ENCODE measurements around the gene DLG5. TPM values are rescaled to one million over a fixed set of nuclear protein-coding genes. Genes with fewer than 3 reads are reported as not detected.

The DLG5 gene
- total and polyA plus RNA-seq, 8 donors, result 11.3 to 19.4 (median 13.5) TPM

- Histone ChIP-seq H3K27ac (no peak overlapping the region), H3K4me3 (no peak overlapping the region), H3K4me1 (no peaks in the 10 kb centered on the region), H3K9me3 (no peaks in the 10 kb centered on the region), H3K36me3 (peaks cover 0 to 37% (median 0%) of the 10 kb centered on the region in 3 donors), H3K27me3 (no peaks in the 10 kb centered on the region)
- WGBS, 2 donors, result 91 to 95% methylated on average over 12 of the region's 12 CpGs
- intact Hi-C loops (cut with DNase I), result no loop called here
- ATAC-seq (no peak), DNase-seq (no peak), FAIRE-seq (no peak)
- TF ChIP-seq CTCF (IDR thresholded peaks at IDR 0.05), result no peak
Measured at GRCh38 chr10:77792155-77792554, 134.4 kb downstream of the DLG5 start.

GRCh38 chr10:77791506-77791905, 135.0 kb downstream of the DLG5 start:
- Histone ChIP-seq H3K4me3 (no peak overlapping the region), H3K9me3 (no peaks in the 10 kb centered on the region), H3K4me1 (no peaks in the 10 kb centered on the region), H3K27me3 (no peaks in the 10 kb centered on the region), H3K27ac (no peak overlapping the region), H3K36me3 (peaks cover 0 to 34% (median 0%) of the 10 kb centered on the region in 3 donors)
- DNase-seq (no peak), FAIRE-seq (no peak), ATAC-seq (no peak)
- 77 to 89% methylated on average over 7 of the region's 7 CpGs for WGBS, 2 donors
- TF ChIP-seq CTCF (IDR thresholded peaks at IDR 0.05), result no peak
- intact Hi-C loops (cut with DNase I), result no loop called here

GRCh38 chr10:77789861-77790260, 136.7 kb downstream of the DLG5 start:
- intact Hi-C loops (cut with DNase I), result no loop called here
- no peak for ATAC-seq
- no peaks in the 10 kb centered on the region for H3K4me1 ChIP-seq
- no peaks in the 10 kb centered on the region for H3K27me3 ChIP-seq
- WGBS, 2 donors, result 98% methylated on average over 7 of the region's 7 CpGs
- peaks cover 0 to 18% (median 0%) of the 10 kb centered on the region in 3 donors for H3K36me3 ChIP-seq
- no peaks in the 10 kb centered on the region for H3K9me3 ChIP-seq
- FAIRE-seq, result no peak
- no peak for DNase-seq
- H3K27ac ChIP-seq, result no peak overlapping the region
- no peak overlapping the region for H3K4me3 ChIP-seq
- no peak for TF ChIP-seq CTCF (IDR thresholded peaks at IDR 0.05)

GRCh38 chr10:77789016-77789415, 137.5 kb downstream of the DLG5 start:
- H3K4me3 ChIP-seq, result no peak overlapping the region
- H3K27me3 ChIP-seq, result no peaks in the 10 kb centered on the region
- intact Hi-C loops (cut with DNase I), result no loop called here
- DNase-seq (no peak), ATAC-seq (no peak), FAIRE-seq (no peak)
- H3K4me1 ChIP-seq, result no peaks in the 10 kb centered on the region
- no peaks in the 10 kb centered on the region for H3K9me3 ChIP-seq
- H3K27ac ChIP-seq, result no peak overlapping the region
- no peak for TF ChIP-seq CTCF (IDR thresholded peaks at IDR 0.05)
- 96% methylated on average over 5 of the region's 5 CpGs for WGBS, 2 donors
- peaks cover 0 to 13% (median 0%) of the 10 kb centered on the region in 3 donors for H3K36me3 ChIP-seq

GRCh38 chr10:77788496-77789010, 138.0 kb downstream of the DLG5 start:
- intact Hi-C loops (cut with DNase I), result no loop called here
- no peak for DNase-seq
- H3K27me3 ChIP-seq, result no peaks in the 10 kb centered on the region
- no peak overlapping the region for H3K4me3 ChIP-seq
- no peak for ATAC-seq
- H3K36me3 ChIP-seq, result peaks cover 0 to 8% (median 0%) of the 10 kb centered on the region in 3 donors
- FAIRE-seq, result no peak
- H3K27ac ChIP-seq, result no peak overlapping the region
- no peaks in the 10 kb centered on the region for H3K4me1 ChIP-seq
- H3K9me3 ChIP-seq, result no peaks in the 10 kb centered on the region
- TF ChIP-seq CTCF (IDR thresholded peaks at IDR 0.05), result no peak
- 93 to 95% methylated on average over 11 of the region's 11 CpGs for WGBS, 2 donors

Data from pancreas (tissue), 10 donors.